T-helper 1 cell treated with Interleukin-12 subunit alpha and Interleukin-12 subunit beta and Interleukin-4 antibody, amounts not matched to agents 30 μg/mL and 1 μg/mL, for 36 hours (primary cell): ENCODE data around the gene ZNF440.
"Not testable (repeated sequence)": the region's sequence is repeated elsewhere in the genome, so short reads cannot be mapped to it uniquely, and the experiment has no call there.

Experiments
- H3K27ac Mint-ChIP-seq: one replicate; pipeline ENCODE4 v1.8.0; 2021; ENCODE audit warnings: mild to moderate bottlenecking, mixed read lengths
- H3K27me3 Mint-ChIP-seq: one replicate; pipeline ENCODE4 v1.8.0; 2021; ENCODE audit warnings: low read depth, mixed read lengths
- H3K36me3 Mint-ChIP-seq: one replicate; pipeline ENCODE4 v1.8.0; 2021; ENCODE audit warnings: low read depth, mixed read lengths
- H3K4me1 Mint-ChIP-seq: one replicate; pipeline ENCODE4 v1.8.0; 2021; ENCODE audit warnings: low read depth, mixed read lengths
- H3K4me3 Mint-ChIP-seq: one replicate; pipeline ENCODE4 v1.8.0; 2021; ENCODE audit warnings: mild to moderate bottlenecking, moderate library complexity, mixed read lengths
- H3K9me3 Mint-ChIP-seq: one replicate; pipeline ENCODE4 v1.8.0; 2021; ENCODE audit warnings: mixed read lengths

Gene ZNF440

DNA sequence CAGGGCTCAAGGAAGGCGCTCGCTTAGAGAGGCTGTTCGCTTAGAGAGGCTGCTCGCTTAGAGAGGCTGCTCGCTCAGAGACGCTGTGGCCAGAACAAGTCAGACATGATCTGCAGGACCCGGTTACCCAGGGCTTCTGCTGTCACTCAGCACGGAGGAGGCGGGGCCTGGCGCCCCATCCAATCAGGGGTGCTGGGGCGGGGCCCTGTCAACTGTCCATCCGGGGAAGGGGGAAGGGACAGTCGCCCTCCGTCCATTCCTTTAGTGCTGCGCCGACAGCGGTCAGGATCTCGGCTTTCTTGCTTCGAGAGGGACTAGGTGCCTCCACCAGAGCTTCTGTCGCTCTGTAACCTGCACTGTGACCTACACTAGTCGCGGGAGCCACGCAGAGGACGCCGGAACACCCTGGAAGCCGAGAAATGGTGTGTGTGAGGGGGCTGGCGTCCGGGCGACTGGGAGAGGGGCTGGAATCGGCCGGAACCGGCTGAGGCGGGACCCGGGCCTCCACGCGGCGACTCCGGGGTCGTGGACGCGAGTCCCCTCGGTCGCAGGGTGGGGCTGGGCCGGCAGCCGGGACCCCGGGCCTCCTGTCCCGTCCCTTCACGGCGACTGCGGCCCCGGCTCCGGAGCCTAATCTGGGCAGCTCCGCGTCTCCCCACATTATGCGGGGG is at the start of gene ZNF440:
Gene ZNF440 (plus strand): TSS at position 245 of the 671 bp plus-strand sequence. CDS start 175 bp downstream, at position 420.
- Mint-ChIP-seq H3K36me3 (peaks cover 23% of the 10 kb centered on the region), H3K4me3 (peak within 1 kb of the TSS; percentile 88), H3K4me1 (peaks cover 10% of the 10 kb centered on the region), H3K27ac (peak within 1 kb of the TSS; percentile 73), H3K27me3 (no peaks in the 10 kb centered on the region), H3K9me3 (peaks cover 51% of the 10 kb centered on the region)

DNA sequence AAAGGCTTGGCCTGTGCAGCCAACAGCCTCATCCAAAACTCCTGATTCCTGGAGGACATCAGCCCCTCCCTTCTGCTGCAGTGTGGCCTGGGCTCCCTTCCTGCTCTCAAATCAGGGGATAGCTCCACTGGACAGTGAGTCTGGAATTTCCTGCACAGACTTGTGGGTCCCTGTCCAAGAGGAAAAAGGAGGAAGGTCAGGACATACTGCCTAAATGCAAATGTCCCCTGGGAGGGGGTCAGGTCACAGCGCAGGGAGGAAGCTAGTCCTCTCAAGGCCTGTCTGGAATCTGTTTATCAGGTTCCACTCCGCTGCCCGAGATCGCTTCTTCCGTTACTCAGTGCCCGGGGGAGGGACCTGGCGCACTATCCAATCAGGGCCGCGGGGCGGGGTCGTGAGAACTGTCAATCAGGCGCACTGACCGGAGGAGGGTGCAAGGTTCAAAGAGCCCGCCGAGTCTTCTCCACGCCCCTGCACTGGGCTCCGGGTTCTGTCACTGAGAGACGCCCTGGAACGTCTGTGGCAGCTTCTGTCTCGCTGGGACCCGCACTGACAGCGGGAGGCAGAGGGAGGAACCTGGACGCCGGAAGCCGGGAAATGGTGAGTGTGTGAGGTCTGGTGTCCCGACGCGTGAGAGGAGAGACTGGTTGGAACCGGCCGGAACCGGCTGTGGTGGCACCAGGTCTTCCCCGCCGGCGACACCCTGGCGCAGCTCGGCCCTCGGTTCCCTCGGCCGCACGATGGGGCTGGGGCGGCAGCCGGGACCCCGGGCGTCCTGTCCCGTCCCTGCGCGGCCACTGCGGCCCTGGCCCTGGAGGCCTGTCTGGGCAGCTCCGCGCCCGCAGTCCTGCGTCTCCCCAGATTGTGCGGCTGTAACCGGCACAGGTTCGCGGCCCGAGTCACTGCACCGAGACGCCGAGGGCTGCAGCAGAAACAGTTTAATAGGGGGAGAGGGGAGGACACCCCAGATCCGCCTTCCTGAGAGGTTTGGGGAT is 47.2 kb upstream of the ZNF440 start, which contains the start of gene ZNF441:
Gene ZNF441 (plus strand): TSS at position 404 of the 995 bp plus-strand sequence. CDS start 194 bp downstream, at position 598.
- peaks cover 55% of the 10 kb centered on the region for H3K9me3 Mint-ChIP-seq
- H3K27ac Mint-ChIP-seq, result peak within 1 kb of the TSS; percentile 95
- H3K4me1 Mint-ChIP-seq, result peaks cover 12% of the 10 kb centered on the region
- H3K36me3 Mint-ChIP-seq, result peaks cover 23% of the 10 kb centered on the region
- no peaks in the 10 kb centered on the region for H3K27me3 Mint-ChIP-seq
- H3K4me3 Mint-ChIP-seq, result peak within 1 kb of the TSS; percentile 94

DNA sequence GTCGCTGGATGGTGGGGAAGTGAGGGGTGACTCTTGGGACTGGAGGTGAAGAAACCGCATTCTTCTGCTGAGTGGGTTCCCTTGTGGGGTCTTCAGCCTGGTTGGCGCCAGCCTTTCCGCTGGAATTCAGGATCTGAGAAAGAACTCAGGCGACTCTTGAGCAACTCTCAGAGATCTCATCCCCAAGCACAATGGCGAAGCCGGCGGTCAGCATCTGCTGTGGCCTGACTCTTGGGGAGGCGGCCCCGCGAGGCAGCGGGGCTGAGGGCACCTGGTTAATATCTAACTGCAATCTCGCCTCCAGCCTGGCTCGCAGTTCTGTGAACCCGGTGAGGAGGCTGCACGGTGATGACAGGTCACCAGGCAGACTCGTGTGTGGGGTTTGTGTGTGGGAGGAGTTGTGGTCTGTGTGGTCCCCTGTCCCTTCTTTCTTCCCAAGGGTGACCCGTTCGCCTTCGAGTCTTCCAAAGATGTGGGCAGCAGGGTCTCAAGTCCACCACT is 46.4 kb upstream of the ZNF440 start:
- H3K27ac Mint-ChIP-seq, result peak overlapping the region; percentile 80
- H3K4me3 Mint-ChIP-seq, result peak overlapping the region; percentile 94
- H3K4me1 Mint-ChIP-seq, result peaks cover 12% of the 10 kb centered on the region
- no peaks in the 10 kb centered on the region for H3K27me3 Mint-ChIP-seq
- peaks cover 28% of the 10 kb centered on the region for H3K36me3 Mint-ChIP-seq
- peaks cover 56% of the 10 kb centered on the region for H3K9me3 Mint-ChIP-seq

DNA sequence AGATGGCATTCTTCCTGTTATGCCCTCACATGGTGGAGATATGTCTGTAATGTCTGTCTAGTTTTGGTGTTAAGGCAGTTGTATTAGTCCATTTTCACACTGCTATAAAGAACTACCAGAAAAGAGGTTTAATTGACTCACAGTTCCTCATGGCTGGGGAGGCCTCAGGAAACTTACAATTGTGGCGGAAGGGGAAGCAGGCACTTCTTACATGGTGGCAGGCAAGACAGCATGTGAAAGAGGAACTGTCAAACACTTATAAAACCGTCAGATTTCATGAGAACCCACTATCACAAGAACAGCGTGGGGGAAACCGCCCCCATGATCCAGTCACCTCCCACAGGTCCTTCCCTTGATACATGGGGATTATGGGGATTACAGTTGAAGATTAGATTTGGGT is 44.1 kb upstream of the ZNF440 start:
- H3K36me3 Mint-ChIP-seq, result peaks cover 41% of the 10 kb centered on the region
- peaks cover 12% of the 10 kb centered on the region for H3K4me1 Mint-ChIP-seq
- H3K27me3 Mint-ChIP-seq, result no peaks in the 10 kb centered on the region
- H3K9me3 Mint-ChIP-seq, result peaks cover 60% of the 10 kb centered on the region
- H3K27ac Mint-ChIP-seq, result no peak overlapping the region
- no peak overlapping the region for H3K4me3 Mint-ChIP-seq

DNA sequence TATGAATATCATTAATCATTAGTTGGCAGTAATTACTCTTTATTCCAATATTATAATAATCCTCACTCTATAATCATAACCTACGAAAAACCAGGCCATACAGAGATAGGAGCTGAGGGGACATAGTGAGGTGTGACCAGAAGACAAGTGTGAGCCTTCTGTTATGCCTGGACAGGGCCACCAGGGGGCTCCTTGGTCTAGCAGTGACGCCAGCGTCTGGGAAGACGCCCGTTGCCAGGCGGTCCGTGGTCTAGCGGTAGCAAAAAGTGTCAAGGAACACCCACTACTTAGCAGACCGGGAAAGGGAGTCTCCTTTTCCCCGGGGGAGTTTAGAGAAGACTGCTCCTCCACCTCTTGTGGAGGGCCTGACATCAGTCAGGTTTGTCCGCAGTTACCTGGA is 42.6 kb upstream of the ZNF440 start:
- H3K4me3 Mint-ChIP-seq, H3K27me3 Mint-ChIP-seq, H3K27ac Mint-ChIP-seq: not testable (repeated sequence)
- peaks cover 45% of the 10 kb centered on the region for H3K36me3 Mint-ChIP-seq
- peaks cover 66% of the 10 kb centered on the region for H3K9me3 Mint-ChIP-seq
- H3K4me1 Mint-ChIP-seq, result peaks cover 10% of the 10 kb centered on the region

DNA sequence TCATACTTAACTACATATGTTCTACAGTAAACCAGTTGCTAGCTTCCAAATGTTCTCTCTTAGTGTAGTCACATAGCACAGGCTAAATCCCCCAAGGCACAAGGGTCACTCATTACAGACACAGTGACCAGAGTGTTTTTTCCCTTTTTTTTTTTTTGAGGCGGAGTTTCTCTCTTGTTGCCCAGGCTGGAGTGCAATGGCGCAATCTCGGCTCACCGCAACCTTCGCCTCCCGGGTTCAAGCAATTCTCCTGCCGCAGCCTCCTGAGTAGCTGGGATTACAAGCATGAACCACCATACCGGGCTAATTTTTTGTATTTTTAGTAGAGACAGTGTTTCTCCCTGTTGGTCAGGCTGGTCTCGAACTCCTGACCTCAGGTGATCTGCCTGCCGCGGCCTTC is 37.4 kb upstream of the ZNF440 start:
- H3K4me3 Mint-ChIP-seq, H3K27me3 Mint-ChIP-seq, H3K4me1 Mint-ChIP-seq, H3K27ac Mint-ChIP-seq: not testable (repeated sequence)
- Mint-ChIP-seq H3K9me3 (peaks cover 80% of the 10 kb centered on the region), H3K36me3 (peaks cover 65% of the 10 kb centered on the region)

DNA sequence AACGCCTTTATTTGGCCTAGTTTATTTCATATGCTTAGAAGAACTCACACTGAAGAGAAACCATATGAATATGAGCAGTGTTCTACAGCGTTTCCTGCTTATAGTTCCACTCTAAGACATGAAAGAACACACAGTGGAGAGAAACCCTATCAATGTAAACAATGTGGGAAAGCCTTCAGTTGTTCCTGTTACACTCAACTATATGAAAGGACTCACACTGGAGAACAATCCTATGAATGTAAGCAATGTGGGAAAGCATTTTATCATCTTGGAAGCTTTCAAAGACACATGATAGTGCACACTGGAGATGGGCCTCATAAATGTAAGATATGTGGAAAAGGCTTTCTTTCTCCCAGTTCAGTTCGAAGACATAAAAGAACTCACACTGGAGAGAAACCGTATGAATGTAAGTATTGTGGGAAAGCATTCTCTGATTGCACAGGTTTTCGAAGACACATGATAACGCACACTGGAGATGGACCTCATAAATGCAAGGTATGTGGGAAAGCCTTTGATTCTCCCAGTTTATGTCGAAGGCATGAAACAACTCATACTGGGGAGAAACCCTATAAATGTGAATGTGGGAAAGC is 33.5 kb upstream of the ZNF440 start:
- no peaks in the 10 kb centered on the region for H3K4me1 Mint-ChIP-seq
- H3K9me3 Mint-ChIP-seq, result peaks cover 81% of the 10 kb centered on the region
- peaks cover 59% of the 10 kb centered on the region for H3K36me3 Mint-ChIP-seq
- no peaks in the 10 kb centered on the region for H3K27me3 Mint-ChIP-seq
- H3K27ac Mint-ChIP-seq, result no peak overlapping the region
- H3K4me3 Mint-ChIP-seq, result no peak overlapping the region

DNA sequence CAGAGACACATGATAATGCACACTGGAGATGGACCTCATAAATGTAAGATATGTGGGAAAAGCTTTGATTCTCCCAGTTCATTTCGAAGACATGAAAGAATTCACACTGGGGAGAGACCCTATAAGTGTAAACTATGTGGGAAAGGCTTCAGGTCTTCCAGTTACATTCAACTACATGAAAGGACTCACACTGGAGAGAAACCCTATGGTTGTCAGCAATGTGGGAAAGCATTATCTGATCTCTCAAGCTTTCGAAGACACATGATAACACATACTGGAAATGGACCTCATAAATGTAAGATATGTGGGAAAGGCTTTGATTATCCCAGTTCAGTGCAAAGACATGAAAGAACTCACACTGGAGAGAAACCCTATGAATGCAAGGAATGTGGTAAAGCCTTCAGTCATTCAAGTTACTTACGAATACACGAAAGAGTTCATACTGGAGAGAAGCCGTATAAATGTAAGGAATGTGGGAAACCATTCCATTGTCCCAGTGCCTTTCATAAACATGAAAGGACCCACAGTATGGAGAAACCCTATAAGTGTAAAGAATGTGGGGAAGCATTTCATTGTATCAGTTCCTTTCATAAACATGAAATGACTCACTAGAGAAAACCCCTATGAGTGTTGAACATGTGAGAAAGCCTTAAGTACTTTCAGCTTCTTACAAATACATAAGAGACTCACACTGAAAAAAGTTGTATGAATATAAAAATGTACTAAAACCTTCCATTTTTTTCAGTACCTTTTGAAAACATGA is 32.6 kb upstream of the ZNF440 start:
- H3K9me3 Mint-ChIP-seq, result peaks cover 79% of the 10 kb centered on the region
- no peaks in the 10 kb centered on the region for H3K4me1 Mint-ChIP-seq
- peaks cover 54% of the 10 kb centered on the region for H3K36me3 Mint-ChIP-seq

DNA sequence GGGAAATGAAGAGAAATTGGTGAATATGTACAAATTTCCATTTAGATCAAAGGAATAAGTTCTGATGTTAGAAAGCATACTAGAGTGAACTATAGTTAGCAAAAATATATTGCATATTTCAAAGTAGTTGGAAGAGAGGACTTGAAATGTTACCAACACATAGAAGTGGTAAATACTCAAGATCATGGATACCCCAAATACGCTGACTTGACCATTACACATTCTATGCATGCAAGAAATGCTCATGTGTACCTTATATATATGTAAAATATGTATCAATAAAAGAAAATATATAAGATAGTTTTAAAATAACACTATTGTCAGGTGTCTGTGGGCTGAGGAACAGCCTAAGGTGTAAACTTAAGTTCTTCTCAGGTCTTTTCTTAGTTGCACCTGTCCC is 30.3 kb upstream of the ZNF440 start:
- Mint-ChIP-seq H3K36me3 (peaks cover 39% of the 10 kb centered on the region), H3K9me3 (peaks cover 75% of the 10 kb centered on the region), H3K27ac (no peak overlapping the region), H3K4me3 (no peak overlapping the region), H3K27me3 (no peaks in the 10 kb centered on the region), H3K4me1 (no peaks in the 10 kb centered on the region)

More for the DNA sequence above, 32.6 kb upstream of the ZNF440 start:
- no peak overlapping the region for H3K4me3 Mint-ChIP-seq
- no peaks in the 10 kb centered on the region for H3K27me3 Mint-ChIP-seq
- H3K27ac Mint-ChIP-seq, result no peak overlapping the region

DNA sequence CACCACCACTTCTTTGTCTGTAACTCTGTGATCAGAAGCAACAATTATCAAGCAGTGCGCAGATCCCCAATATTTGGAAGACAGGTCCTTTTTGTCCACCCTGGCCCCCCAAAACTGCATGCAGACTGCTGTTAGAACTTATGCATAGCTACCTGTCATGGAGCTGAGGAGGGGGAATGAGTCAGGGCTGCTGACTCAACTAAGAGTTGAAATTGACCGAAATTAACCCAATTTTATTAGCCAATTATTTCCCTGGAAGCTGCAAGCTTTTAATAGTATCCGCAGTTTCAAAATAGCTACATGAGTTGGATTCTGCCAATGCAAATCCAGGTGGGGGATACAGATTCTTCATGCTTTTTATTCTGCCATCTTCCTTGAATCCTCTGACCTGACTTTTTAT is 29.7 kb upstream of the ZNF440 start:
- H3K27ac Mint-ChIP-seq, result no peak overlapping the region
- H3K36me3 Mint-ChIP-seq, result peaks cover 36% of the 10 kb centered on the region
- H3K4me1 Mint-ChIP-seq, result no peaks in the 10 kb centered on the region
- H3K27me3 Mint-ChIP-seq, result no peaks in the 10 kb centered on the region
- peaks cover 77% of the 10 kb centered on the region for H3K9me3 Mint-ChIP-seq
- no peak overlapping the region for H3K4me3 Mint-ChIP-seq

DNA sequence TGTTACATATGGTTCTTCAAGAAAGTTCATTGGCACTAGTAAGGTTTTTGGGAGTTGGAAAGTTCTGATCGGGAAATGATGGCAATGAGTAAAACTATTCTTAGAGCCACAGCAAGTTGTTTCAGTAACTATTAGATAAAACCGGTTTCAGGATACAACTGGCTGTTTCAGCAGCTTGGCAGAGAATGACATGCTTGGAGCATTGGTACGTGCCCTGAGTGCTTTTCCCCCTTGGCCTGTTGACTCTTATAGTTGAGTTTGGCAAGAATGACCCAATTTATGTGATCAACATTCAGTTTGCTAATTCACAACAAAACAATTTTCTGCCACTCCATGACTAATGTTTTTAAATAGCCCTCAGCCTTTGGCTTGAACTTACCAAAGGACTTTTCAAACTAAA is 26.5 kb upstream of the ZNF440 start:
- Mint-ChIP-seq H3K36me3 (peaks cover 17% of the 10 kb centered on the region), H3K4me3 (no peak overlapping the region), H3K27me3 (no peaks in the 10 kb centered on the region), H3K4me1 (no peaks in the 10 kb centered on the region), H3K27ac (no peak overlapping the region), H3K9me3 (peaks cover 75% of the 10 kb centered on the region)

DNA sequence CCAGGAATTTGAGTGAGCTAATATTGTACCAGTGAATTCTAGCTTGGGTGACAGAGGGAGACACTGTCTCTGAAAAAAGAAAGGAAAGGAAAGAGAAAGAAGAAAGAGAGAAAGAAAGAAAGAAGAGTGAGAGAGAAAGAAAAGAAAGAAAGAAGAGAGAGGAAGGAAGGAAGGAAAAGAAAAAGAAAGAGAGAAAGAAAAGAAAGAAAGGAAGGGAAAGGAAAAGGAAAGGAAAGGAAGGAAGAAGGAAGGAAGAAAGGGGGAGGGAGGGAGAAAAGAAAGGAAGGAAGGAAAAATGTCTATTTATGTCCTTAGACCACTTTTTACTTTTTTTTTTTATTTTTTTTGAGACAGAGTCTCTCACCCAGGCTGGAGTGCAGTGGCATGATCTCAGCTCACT is 21.1 kb upstream of the ZNF440 start:
- no peak overlapping the region for H3K27ac Mint-ChIP-seq
- H3K4me3 Mint-ChIP-seq, result no peak overlapping the region
- H3K36me3 Mint-ChIP-seq, result peaks cover 3% of the 10 kb centered on the region
- peaks cover 7% of the 10 kb centered on the region for H3K4me1 Mint-ChIP-seq
- H3K9me3 Mint-ChIP-seq, result peaks cover 41% of the 10 kb centered on the region
- H3K27me3 Mint-ChIP-seq, result no peaks in the 10 kb centered on the region

DNA sequence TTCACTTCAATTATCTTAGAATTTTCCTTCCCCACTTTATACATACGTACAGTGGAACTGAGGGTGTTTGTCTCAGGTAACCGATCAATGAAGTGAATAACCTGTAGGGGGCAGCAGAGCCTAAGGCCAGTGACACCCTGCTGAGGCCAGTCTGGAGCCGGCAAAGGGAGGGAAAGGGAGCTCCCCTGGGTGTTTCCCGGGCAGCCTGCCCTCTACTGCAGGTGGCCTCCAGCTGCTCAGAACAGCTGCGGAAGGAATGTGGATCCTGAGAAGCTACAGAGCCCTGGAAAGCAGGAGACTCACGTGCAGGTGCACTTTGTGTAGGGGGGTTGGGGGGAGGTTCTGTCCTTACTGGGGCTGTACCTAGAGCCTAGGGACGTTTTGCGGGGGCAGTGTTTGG is 16.6 kb upstream of the ZNF440 start:
- H3K27ac Mint-ChIP-seq, result no peak overlapping the region
- peaks cover 10% of the 10 kb centered on the region for H3K9me3 Mint-ChIP-seq
- H3K27me3 Mint-ChIP-seq, result no peaks in the 10 kb centered on the region
- H3K36me3 Mint-ChIP-seq, result no peaks in the 10 kb centered on the region
- H3K4me3 Mint-ChIP-seq, result no peak overlapping the region
- H3K4me1 Mint-ChIP-seq, result peaks cover 14% of the 10 kb centered on the region
